WTC11 (cell line): Measurements from ENCODE around the gene AQP2.

ENCODE experiments used
- CBFB ChIP-seq: sonication (generic); formaldehyde crosslinking; IDR thresholded peaks from 2 replicates; pipeline ENCODE4 v1.8.1; 2022; ENCODE audit warnings: mild to moderate bottlenecking, low read depth, missing genetic modification reagents
- CTCF ChIP-seq: fragments of 200-600 bp; IDR thresholded peaks from 2 replicates; pipeline ENCODE4 v1.8.0; 2022; ENCODE audit warnings: antibody characterized with exemption
- ELF4 ChIP-seq: sonication (generic); formaldehyde crosslinking; IDR thresholded peaks from 2 replicates; pipeline ENCODE4 v1.8.1; 2022; ENCODE audit warnings: low read depth, mild to moderate bottlenecking, moderate library complexity, missing genetic modification reagents
- EMX1 ChIP-seq: fragments of 250-450 bp; sonication (Bioruptor Pico); IDR thresholded peaks from 2 replicates; pipeline ENCODE4 v1.8.0; 2021; ENCODE audit warnings: mild to moderate bottlenecking
- MAX ChIP-seq: sonication (generic); formaldehyde crosslinking; IDR thresholded peaks from 2 replicates; pipeline ENCODE4 v1.8.0; 2022; ENCODE audit warnings: mild to moderate bottlenecking, missing genetic modification reagents
- PREB ChIP-seq: sonication (generic); formaldehyde crosslinking; IDR thresholded peaks from 2 replicates; pipeline ENCODE4 v1.8.1; 2022; ENCODE audit warnings: mild to moderate bottlenecking, missing genetic modification reagents, moderate library complexity, borderline replicate concordance
- RORB ChIP-seq: fragments of 250-450 bp; sonication (Bioruptor Pico); IDR thresholded peaks from 2 replicates; pipeline ENCODE4 v1.9.0; 2021; ENCODE audit warnings: mild to moderate bottlenecking
- TP53 ChIP-seq: sonication (generic); formaldehyde crosslinking; IDR thresholded peaks from 2 replicates; pipeline ENCODE4 v1.8.1; 2023; ENCODE audit warnings: mild to moderate bottlenecking, missing genetic modification reagents

GRCh38 chr12:49957570-49957967 is 7.0 kb downstream of the AQP2 start:
- TF ChIP-seq TP53 (CRISPR knock-in tag) (no peak), CTCF (no peak), CBFB (no peak), MAX (CRISPR knock-in tag) (no peak), EMX1 (CRISPR knock-in tag) (no peak), PREB (CRISPR knock-in tag) (no peak), ELF4 (CRISPR knock-in tag) (no peak), RORB (no peak)
